Esophagus squamous epithelium (tissue), 5 donors: ENCODE data around the gene PEAK1. TPM values are rescaled to one million over a fixed set of nuclear protein-coding genes. Genes with fewer than 3 reads are reported as not detected.

Experiments used
- DNase-seq: peaks from one replicate; lab custom pipeline; 2025; lab: John Stamatoyannopoulos, UW
- H3K27ac ChIP-seq, 4 donors: fragments of 200-600 bp; sonication (generic); one replicate each; pipeline ENCODE4 v1.5.1; 2016 to 2019; ENCODE audit warnings: mild to moderate bottlenecking in 1 of 4
- H3K27me3 ChIP-seq, 4 donors: fragments of 200-600 bp; sonication (generic); 1 replicate in 3 of 4; 2 replicates in 1 of 4; pipeline versions ENCODE4 v1.5.1 to v1.6.0; 2017 to 2021; ENCODE audit warnings: antibody characterized with exemption in 1 of 4
- H3K36me3 ChIP-seq, 3 donors: fragments of 200-600 bp; sonication (generic); one replicate each; pipeline ENCODE4 v1.5.1; 2016 to 2019
- H3K4me1 ChIP-seq, 3 donors: fragments of 200-600 bp; sonication (generic); one replicate each; pipeline ENCODE4 v1.5.1; 2017 to 2019
- H3K4me3 ChIP-seq, 4 donors: fragments of 200-600 bp; sonication (generic); 1 replicate in 3 of 4; 2 replicates in 1 of 4; pipeline ENCODE4 v1.5.1; 2016 to 2019; ENCODE audit warnings: mild to moderate bottlenecking in 2 of 4, moderate library complexity in 1 of 4
- H3K9me3 ChIP-seq, 3 donors: fragments of 200-600 bp; sonication (generic); one replicate each; pipeline ENCODE4 v1.5.1; 2016 to 2019
- POLR2A ChIP-seq, 4 donors: fragments of 450-650 bp; IDR thresholded peaks; one replicate each; pipeline ENCODE4 v1.6.1; 2017; ENCODE audit warnings: antibody characterized with exemption in 4 of 4, mild to moderate bottlenecking in 4 of 4, moderate library complexity in 3 of 4
- WGBS, 2 donors: methylation state at CpG; one replicate each; pipeline ENCODE4 v1.1.5; 2018; 5-methylcytosine and 5-hydroxymethylcytosine counted together
- intact Hi-C: fragments of 100-400 bp; cut with DNase I; formaldehyde crosslinking; loops from one replicate; pipeline ENCODE4 v1.15.0; 2022
- total RNA-seq, 4 donors: library from RNA; depleted of rRNA; stranded (reverse); fragments of >200 nt; gene quantifications; one replicate each; pipeline ENCODE4 v1.1.0, GENCODE V29; 2016
- TF ChIP-seq, protein P1 (sequence below), 6 experiments: fragments of 450-650 bp in 4 of 6; fragments of 200-600 bp in 2 of 6; sonication (generic) in 2 of 6; IDR thresholded peaks; one replicate each; pipeline ENCODE4 v1.5.1; 2016 to 2019; ENCODE audit warnings: antibody characterized with exemption in 6 of 6, mild to moderate bottlenecking in 4 of 6, moderate library complexity in 4 of 6
- donor health status: DM: yes; HTN: yes; CAD: no.

The PEAK1 gene
- total RNA-seq, 4 donors from 2014 or later, result 8.6 to 47.3 (median 14.0) TPM

DNA sequence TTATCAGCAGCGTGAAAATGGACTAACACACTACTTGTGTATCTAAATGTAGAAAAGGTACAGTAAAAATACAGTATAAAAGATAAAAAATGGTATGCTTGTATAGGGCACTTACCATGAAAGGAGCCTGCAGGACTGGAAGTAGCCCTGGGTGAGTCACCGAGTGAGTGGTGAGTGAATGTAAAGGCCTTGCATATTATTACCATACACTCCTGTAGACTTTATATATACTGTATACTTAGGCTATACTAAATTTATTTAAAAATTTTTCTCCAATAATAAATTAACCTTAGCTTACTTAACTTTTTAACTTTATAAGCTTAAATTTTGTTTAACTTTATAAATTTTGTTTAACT lies 281.8 kb downstream of the PEAK1 start:
- Histone ChIP-seq H3K4me3 (no peak overlapping the region), H3K27me3 (no peaks in the 10 kb centered on the region), H3K9me3 (peaks cover 0 to 8% (median 6%) of the 10 kb centered on the region in 3 donors), H3K36me3 (peaks cover 0 to 16% (median 0%) of the 10 kb centered on the region in 3 donors), H3K4me1 (no peaks in the 10 kb centered on the region), H3K27ac (no peak overlapping the region)
- DNase-seq, result no peak
- WGBS, 2 donors, result 88 to 98% methylated on average over 2 of the region's 2 CpGs
- TF ChIP-seq, protein P1, sequence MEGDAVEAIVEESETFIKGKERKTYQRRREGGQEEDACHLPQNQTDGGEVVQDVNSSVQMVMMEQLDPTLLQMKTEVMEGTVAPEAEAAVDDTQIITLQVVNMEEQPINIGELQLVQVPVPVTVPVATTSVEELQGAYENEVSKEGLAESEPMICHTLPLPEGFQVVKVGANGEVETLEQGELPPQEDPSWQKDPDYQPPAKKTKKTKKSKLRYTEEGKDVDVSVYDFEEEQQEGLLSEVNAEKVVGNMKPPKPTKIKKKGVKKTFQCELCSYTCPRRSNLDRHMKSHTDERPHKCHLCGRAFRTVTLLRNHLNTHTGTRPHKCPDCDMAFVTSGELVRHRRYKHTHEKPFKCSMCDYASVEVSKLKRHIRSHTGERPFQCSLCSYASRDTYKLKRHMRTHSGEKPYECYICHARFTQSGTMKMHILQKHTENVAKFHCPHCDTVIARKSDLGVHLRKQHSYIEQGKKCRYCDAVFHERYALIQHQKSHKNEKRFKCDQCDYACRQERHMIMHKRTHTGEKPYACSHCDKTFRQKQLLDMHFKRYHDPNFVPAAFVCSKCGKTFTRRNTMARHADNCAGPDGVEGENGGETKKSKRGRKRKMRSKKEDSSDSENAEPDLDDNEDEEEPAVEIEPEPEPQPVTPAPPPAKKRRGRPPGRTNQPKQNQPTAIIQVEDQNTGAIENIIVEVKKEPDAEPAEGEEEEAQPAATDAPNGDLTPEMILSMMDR (IDR thresholded peaks at IDR 0.05), result no peak
- TF ChIP-seq POLR2A (IDR thresholded peaks at IDR 0.05), result no peak
- intact Hi-C loops, result no loop called here

DNA sequence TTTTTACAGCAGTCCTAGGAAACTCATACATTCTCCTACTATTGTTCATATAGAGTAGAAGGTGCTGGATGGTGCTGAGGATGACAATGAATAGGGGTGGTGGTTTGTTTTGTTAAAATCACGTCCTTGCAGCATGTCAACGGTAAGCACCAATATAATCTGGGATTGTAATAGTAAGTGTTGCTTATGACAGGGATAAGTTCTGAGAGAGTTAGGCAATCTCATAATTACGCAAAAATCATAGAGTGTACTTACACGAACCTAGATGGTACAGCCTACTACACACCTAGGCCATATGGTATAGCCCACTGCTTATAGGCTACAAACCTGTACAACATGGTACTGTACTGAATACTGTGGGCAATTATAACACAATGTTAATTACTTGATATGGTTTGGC lies 284.7 kb downstream of the PEAK1 start:
- no peaks in the 10 kb centered on the region for H3K4me1 ChIP-seq
- 93 to 95% methylated on average over 4 of the region's 4 CpGs for WGBS, 2 donors
- no peak for DNase-seq
- TF ChIP-seq, protein P1 (IDR thresholded peaks at IDR 0.05), result no peak
- no peak for TF ChIP-seq POLR2A (IDR thresholded peaks at IDR 0.05)
- H3K4me3 ChIP-seq, result no peak overlapping the region
- H3K27ac ChIP-seq, result no peak overlapping the region
- H3K27me3 ChIP-seq, result no peaks in the 10 kb centered on the region
- peaks cover 0 to 2% (median 1%) of the 10 kb centered on the region in 3 donors for H3K9me3 ChIP-seq
- intact Hi-C loops, result no loop called here
- H3K36me3 ChIP-seq, result peaks cover 0 to 32% (median 0%) of the 10 kb centered on the region in 3 donors

DNA sequence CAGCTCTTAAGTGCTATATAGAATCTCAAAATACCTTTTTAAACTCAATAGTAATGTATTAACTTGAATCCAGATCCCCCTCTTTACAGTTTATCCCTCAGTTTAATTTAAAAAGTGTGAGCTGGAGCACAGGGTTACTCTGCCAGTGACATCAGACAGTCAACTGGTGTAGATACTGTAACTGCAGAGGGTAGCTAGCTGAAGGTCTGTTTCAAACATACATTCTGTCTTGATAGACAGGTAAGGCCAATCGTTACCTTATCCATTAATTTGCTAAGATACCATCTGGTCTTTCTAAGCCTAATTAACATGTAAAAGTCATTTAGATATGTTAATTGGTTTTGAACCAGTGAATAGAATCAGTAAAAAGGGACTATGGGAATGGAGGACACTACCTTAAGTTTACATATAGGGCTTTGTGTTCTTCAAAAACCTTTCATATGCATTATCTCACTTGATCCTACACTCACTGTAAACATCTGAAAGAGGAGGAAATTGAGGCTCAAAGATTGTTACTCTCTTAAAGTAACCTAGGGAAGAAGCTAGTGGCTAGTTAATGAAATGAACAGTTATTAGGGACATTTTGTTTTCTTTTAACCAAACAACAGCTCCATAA lies 289.5 kb downstream of the PEAK1 start:
- H3K9me3 ChIP-seq, result no peaks in the 10 kb centered on the region
- TF ChIP-seq, protein P1 (IDR thresholded peaks at IDR 0.05), result no peak
- no peak for TF ChIP-seq POLR2A (IDR thresholded peaks at IDR 0.05)
- WGBS, 2 donors, result 100% methylated on average over 1 of the region's 1 CpG
- H3K27ac ChIP-seq, result no peak overlapping the region
- H3K4me1 ChIP-seq, result peaks cover 0 to 11% (median 0%) of the 10 kb centered on the region in 3 donors
- DNase-seq, result no peak
- no peak overlapping the region for H3K4me3 ChIP-seq
- H3K27me3 ChIP-seq, result no peaks in the 10 kb centered on the region
- H3K36me3 ChIP-seq, result peaks cover 0 to 32% (median 0%) of the 10 kb centered on the region in 3 donors
- intact Hi-C loops, result no loop called here

DNA sequence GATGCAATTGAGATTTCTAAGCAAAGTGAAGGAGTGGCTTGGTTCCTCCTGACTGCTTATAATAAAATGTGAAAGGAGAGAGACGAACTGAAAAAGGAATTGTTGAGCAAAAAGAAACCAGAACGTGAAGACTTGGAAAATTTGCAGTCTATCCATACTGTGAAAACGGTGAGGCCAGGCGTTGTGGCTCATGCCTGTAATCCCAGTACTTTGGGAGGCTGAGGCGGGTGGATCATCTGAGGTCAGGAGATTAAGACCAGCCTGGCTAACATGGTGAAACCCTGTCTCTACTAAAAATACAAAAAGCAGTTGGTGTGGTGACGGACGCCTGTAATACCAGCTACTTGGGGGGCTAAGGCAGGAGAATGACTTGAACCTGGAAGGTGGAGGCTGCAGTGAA lies 292.3 kb downstream of the PEAK1 start:
- no peak overlapping the region for H3K27ac ChIP-seq
- peaks cover 0 to 19% (median 0%) of the 10 kb centered on the region in 3 donors for H3K36me3 ChIP-seq
- no peaks in the 10 kb centered on the region for H3K9me3 ChIP-seq
- TF ChIP-seq, protein P1 (IDR thresholded peaks at IDR 0.05), result no peak
- TF ChIP-seq POLR2A (IDR thresholded peaks at IDR 0.05), result no peak
- no peak for DNase-seq
- no peaks in the 10 kb centered on the region for H3K27me3 ChIP-seq
- H3K4me1 ChIP-seq, result peaks cover 0 to 15% (median 0%) of the 10 kb centered on the region in 3 donors
- intact Hi-C loops, result no loop called here
- 89 to 96% methylated on average over 7 of the region's 7 CpGs for WGBS, 2 donors
- H3K4me3 ChIP-seq, result no peak overlapping the region

DNA sequence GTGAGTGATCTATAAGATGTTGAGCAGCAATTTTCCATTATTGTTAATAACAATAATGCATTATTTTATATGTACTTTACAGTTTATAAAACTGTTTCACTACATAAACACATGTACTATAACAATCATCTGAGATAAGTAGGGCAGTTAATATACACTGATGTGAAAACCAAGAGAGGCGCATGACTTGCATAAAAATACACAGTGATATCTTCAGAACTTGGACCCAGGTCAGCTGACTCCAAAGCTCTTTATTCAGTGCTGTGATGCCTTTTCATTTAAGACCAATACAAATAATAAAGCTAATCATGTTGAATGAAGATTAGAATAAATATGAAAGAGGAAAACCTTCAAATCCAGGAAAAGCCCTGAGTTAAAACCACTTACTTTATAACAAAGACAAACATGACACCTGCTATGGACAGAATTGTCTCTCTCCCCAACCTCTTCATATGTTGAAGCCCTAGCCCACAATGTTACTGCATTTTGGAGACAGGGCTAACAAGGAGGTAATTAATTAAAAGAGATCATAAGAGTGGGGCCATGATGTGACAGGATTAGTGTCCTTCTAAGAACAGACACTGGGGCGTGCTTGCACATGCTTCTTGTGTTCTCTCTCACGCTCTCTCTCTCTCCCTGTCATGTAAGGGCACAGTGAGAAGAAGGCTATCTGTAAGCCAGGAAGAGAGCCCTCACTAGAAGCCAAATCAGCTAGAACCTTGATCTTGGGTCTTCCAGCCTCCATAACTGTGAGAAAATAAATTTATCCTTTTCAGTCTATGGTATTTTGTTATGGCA lies 293.2 kb downstream of the PEAK1 start:
- WGBS, 2 donors, result 58 to 68% methylated on average over 3 of the region's 3 CpGs
- H3K9me3 ChIP-seq, result no peaks in the 10 kb centered on the region
- H3K27ac ChIP-seq, result no peak overlapping the region
- H3K4me1 ChIP-seq, result peaks cover 0 to 15% (median 0%) of the 10 kb centered on the region in 3 donors
- no peak overlapping the region for H3K4me3 ChIP-seq
- H3K36me3 ChIP-seq, result peaks cover 0 to 10% (median 0%) of the 10 kb centered on the region in 3 donors
- no peak for DNase-seq
- TF ChIP-seq, protein P1 (IDR thresholded peaks at IDR 0.05), result no peak
- TF ChIP-seq POLR2A (IDR thresholded peaks at IDR 0.05), result no peak
- intact Hi-C loops, result no loop called here
- H3K27me3 ChIP-seq, result no peaks in the 10 kb centered on the region
